HEK293 (cell line): Measurements from ENCODE around the gene MS4A1.

Experiments
- CTCF ChIA-PET: fragments of 350-600 bp; formaldehyde crosslinking; extraction: SDS; loops from one replicate; lab custom pipeline; 2021; ENCODE audit warnings: antibody characterized with exemption; lab: Yijun Ruan, JAX
- POLR2A ChIA-PET: fragments of 300-600 bp; formaldehyde crosslinking; extraction: SDS; loops from one replicate; lab custom pipeline; 2020; ENCODE audit warnings: antibody characterized with exemption, inconsistent platforms; lab: Yijun Ruan, JAX
- H3K27ac ChIP-seq: fragments of 200-500 bp; sonication (Bioruptor generic); 2 replicates; pipeline ENCODE4 v1.5.1; 2014; ENCODE audit warnings: low read depth, low read length, control low read depth, inconsistent platforms; ENCODE audit errors: extremely low read depth
- H3K36me3 ChIP-seq, 2 experiments: fragments of 200-500 bp in 1 of 2; sonication (Bioruptor generic) in 1 of 2; 1 replicate in 1 of 2; 2 replicates in 1 of 2; pipeline ENCODE4 v1.5.1; 2014 to 2017; ENCODE audit warnings: inconsistent platforms in 2 of 2, low read length in 2 of 2; ENCODE audit not compliant: control insufficient read depth in 2 of 2, insufficient read depth in 1 of 2
- H3K4me1 ChIP-seq: fragments of 200-500 bp; sonication (Bioruptor generic); 2 replicates; pipeline ENCODE4 v1.5.1; 2014; ENCODE audit warnings: mild to moderate bottlenecking, low read length, inconsistent platforms; ENCODE audit not compliant: control insufficient read depth, insufficient read depth
- H3K4me3 ChIP-seq: 2 replicates; pipeline ENCODE4 v1.5.1; 2011; ENCODE audit warnings: low read depth, mild to moderate bottlenecking, control low read depth, low read length, moderate library complexity
- H3K9me3 ChIP-seq: fragments of 200-500 bp; sonication (Bioruptor generic); 2 replicates; pipeline ENCODE4 v1.5.1; 2014; ENCODE audit warnings: low read depth, low read length, inconsistent platforms; ENCODE audit not compliant: control insufficient read depth, insufficient read depth
- GLIS2 ChIP-seq: fragments of 450-650 bp; formaldehyde crosslinking; IDR thresholded peaks from 2 replicates; pipeline ENCODE4 v1.5.1; 2016; ENCODE audit warnings: missing biosample characterization, missing genetic modification characterization
- HOXD13 ChIP-seq: sonication (generic); formaldehyde crosslinking; IDR thresholded peaks from 2 replicates; pipeline ENCODE4 v1.8.0; 2022; ENCODE audit warnings: missing genetic modification reagents, borderline replicate concordance
- PBX3 ChIP-seq: sonication (generic); formaldehyde crosslinking; IDR thresholded peaks from 2 replicates; pipeline ENCODE4 v1.8.1; 2022; ENCODE audit warnings: mild to moderate bottlenecking, moderate library complexity, missing genetic modification reagents
- REPIN1 ChIP-seq: fragments of 450-650 bp; formaldehyde crosslinking; IDR thresholded peaks from 2 replicates; pipeline ENCODE4 v1.5.1; 2017; ENCODE audit warnings: missing biosample characterization, missing genetic modification characterization, low read depth
- SCRT1 ChIP-seq: fragments of 450-650 bp; formaldehyde crosslinking; IDR thresholded peaks from 2 replicates; pipeline ENCODE4 v1.5.1; 2016; ENCODE audit warnings: missing biosample characterization, missing genetic modification characterization, borderline replicate concordance
- ZBTB21 ChIP-seq: fragments of 450-650 bp; formaldehyde crosslinking; IDR thresholded peaks from 2 replicates; pipeline ENCODE4 v1.5.1; 2017; ENCODE audit warnings: missing biosample characterization, missing genetic modification characterization
- ZFP37 ChIP-seq: fragments of 450-650 bp; formaldehyde crosslinking; IDR thresholded peaks from 2 replicates; pipeline ENCODE4 v1.5.1; 2016; ENCODE audit warnings: missing biosample characterization, missing genetic modification characterization
- ZNF114 ChIP-seq: fragments of 450-650 bp; formaldehyde crosslinking; IDR thresholded peaks from 2 replicates; pipeline ENCODE4 v1.5.0; 2017; ENCODE audit warnings: missing biosample characterization, missing genetic modification characterization
- ZNF18 ChIP-seq: fragments of 450-650 bp; formaldehyde crosslinking; IDR thresholded peaks from 2 replicates; pipeline ENCODE4 v1.5.1; 2016; ENCODE audit warnings: missing biosample characterization, missing genetic modification characterization
- ZNF239 ChIP-seq: fragments of 450-650 bp; formaldehyde crosslinking; IDR thresholded peaks from 2 replicates; pipeline ENCODE4 v1.5.1; 2016; ENCODE audit warnings: missing biosample characterization, missing genetic modification characterization
- ZNF24 ChIP-seq: fragments of 450-650 bp; formaldehyde crosslinking; IDR thresholded peaks from 2 replicates; pipeline ENCODE4 v1.5.1; 2016; ENCODE audit warnings: missing biosample characterization, missing genetic modification characterization
- ZNF302 ChIP-seq: fragments of 450-650 bp; formaldehyde crosslinking; IDR thresholded peaks from 2 replicates; pipeline ENCODE4 v1.5.1; 2016; ENCODE audit warnings: missing biosample characterization, missing genetic modification characterization, low read depth
- ZNF335 ChIP-seq: fragments of 450-650 bp; formaldehyde crosslinking; conservative IDR thresholded peaks from 2 replicates; pipeline ENCODE4 v1.5.1; 2016; ENCODE audit warnings: missing biosample characterization, missing genetic modification characterization
- ZNF37A ChIP-seq: fragments of 450-650 bp; IDR thresholded peaks from 2 replicates; pipeline ENCODE4 v1.5.1; 2018; ENCODE audit warnings: missing biosample characterization, missing genetic modification characterization
- ZNF426 ChIP-seq: fragments of 450-650 bp; formaldehyde crosslinking; IDR thresholded peaks from 2 replicates; pipeline ENCODE4 v1.5.1; 2017; ENCODE audit warnings: missing biosample characterization, missing genetic modification characterization, mild to moderate bottlenecking, inconsistent platforms, moderate library complexity
- ZNF514 ChIP-seq: fragments of 450-650 bp; formaldehyde crosslinking; IDR thresholded peaks from 2 replicates; pipeline ENCODE4 v1.5.1; 2016; ENCODE audit warnings: missing biosample characterization, missing genetic modification characterization
- ZNF639 ChIP-seq: fragments of 450-650 bp; formaldehyde crosslinking; IDR thresholded peaks from 2 replicates; pipeline ENCODE4 v1.5.1; 2016; ENCODE audit warnings: missing biosample characterization, missing genetic modification characterization
- ZNF660 ChIP-seq: fragments of 450-650 bp; IDR thresholded peaks from 2 replicates; pipeline ENCODE4 v1.5.1; 2018; ENCODE audit warnings: missing biosample characterization, mild to moderate bottlenecking, missing genetic modification characterization
- ZNF776 ChIP-seq: fragments of 450-650 bp; formaldehyde crosslinking; IDR thresholded peaks from 2 replicates; pipeline ENCODE4 v1.5.0; 2017; ENCODE audit warnings: missing biosample characterization, missing genetic modification characterization, borderline replicate concordance
- ZNF785 ChIP-seq: fragments of 450-650 bp; formaldehyde crosslinking; IDR thresholded peaks from 2 replicates; pipeline ENCODE4 v1.5.1; 2016; ENCODE audit warnings: missing biosample characterization, missing genetic modification characterization
- TF ChIP-seq, protein P1 (sequence below): fragments of 450-650 bp; formaldehyde crosslinking; IDR thresholded peaks from 2 replicates; pipeline ENCODE4 v1.5.1; 2016; ENCODE audit warnings: missing biosample characterization, missing genetic modification characterization

Gene MS4A1

DNA sequence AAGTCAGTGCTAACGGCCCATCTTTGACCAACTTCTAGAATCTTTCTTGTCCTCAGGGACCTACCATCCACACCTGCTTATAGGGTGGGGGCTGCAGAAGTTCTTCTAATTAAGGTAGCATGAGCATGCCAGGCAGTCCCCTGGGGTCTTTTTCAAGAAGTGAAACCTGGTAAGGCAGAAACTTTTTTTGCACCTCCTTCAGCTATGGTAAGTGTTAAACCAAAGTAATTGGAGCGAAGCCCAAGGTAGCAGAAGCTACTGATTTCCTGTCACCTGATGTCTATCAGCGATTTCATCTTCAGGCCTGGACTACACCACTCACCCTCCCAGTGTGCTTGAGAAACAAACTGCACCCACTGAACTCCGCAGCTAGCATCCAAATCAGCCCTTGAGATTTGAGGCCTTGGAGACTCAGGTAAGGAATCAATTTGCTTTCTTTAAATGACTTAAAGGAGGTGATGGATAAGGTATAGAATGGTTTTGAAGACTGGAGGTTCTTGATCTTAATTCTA, at the start of gene MS4A1:
MS4A1 (plus strand) TSS at position 317 of the 512 bp plus-strand sequence. CDS start 6,528 bp downstream, outside the sequence.
- H3K4me1 ChIP-seq = no peaks in the 10 kb centered on the region
- H3K9me3 ChIP-seq = no peaks in the 10 kb centered on the region
- no peak within 1 kb of the TSS for H3K4me3 ChIP-seq
- ChIA-PET POLR2A (no interaction called here), CTCF (no interaction called here)
- H3K36me3 ChIP-seq = no peaks in the 10 kb centered on the region
- no peak within 1 kb of the TSS for H3K27ac ChIP-seq
- TF ChIP-seq ZNF785 (no peak), ZNF114 (tag by site-specific recombination) (no peak), ZNF239 (no peak), ZNF639 (tag by site-specific recombination) (no peak)
- TF ChIP-seq, protein P1, sequence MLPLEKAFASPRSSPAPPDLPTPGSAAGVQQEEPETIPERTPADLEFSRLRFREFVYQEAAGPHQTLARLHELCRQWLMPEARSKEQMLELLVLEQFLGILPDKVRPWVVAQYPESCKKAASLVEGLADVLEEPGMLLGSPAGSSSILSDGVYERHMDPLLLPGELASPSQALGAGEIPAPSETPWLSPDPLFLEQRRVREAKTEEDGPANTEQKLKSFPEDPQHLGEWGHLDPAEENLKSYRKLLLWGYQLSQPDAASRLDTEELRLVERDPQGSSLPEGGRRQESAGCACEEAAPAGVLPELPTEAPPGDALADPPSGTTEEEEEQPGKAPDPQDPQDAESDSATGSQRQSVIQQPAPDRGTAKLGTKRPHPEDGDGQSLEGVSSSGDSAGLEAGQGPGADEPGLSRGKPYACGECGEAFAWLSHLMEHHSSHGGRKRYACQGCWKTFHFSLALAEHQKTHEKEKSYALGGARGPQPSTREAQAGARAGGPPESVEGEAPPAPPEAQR (tag by site-specific recombination) = no peak

DNA sequence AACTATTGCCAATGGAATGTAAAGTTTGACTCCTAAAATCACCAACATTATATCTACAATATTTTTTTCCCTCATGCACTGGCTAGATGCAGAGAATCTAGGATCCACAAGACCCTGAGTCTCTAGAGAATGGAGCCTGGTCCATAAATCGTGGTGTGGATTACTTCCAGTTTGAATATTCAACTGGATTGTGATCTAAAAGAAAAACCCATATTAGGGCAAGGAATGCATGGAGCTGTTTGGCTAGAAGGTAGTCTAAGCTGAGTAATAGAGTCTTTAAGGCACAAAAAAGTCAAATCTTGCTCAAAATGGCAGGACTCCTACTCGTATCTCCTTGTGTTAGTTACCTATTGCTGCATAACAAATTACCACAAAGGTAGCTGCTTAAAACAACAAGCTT, 35.6 kb upstream of the MS4A1 start:
- ChIA-PET POLR2A (no interaction called here), CTCF (no interaction called here)
- TF ChIP-seq ZNF24 (tag by site-specific recombination) (no peak), SCRT1 (tag by site-specific recombination) (no peak), ZNF514 (tag by site-specific recombination) (no peak), ZNF776 (tag by site-specific recombination) (no peak), ZNF335 (tag by site-specific recombination) (no peak), ZNF785 (no peak), ZNF426 (tag by site-specific recombination) (no peak), ZNF660 (no peak), ZNF302 (tag by site-specific recombination) (no peak), HOXD13 (CRISPR knock-in tag) (no peak), GLIS2 (tag by site-specific recombination) (no peak), ZFP37 (tag by site-specific recombination) (no peak), REPIN1 (tag by site-specific recombination) (no peak), PBX3 (no peak), ZBTB21 (tag by site-specific recombination) (no peak), ZNF37A (tag by site-specific recombination) (no peak), ZNF18 (tag by site-specific recombination) (no peak)
- no peaks in the 10 kb centered on the region for H3K9me3 ChIP-seq
- H3K4me3 ChIP-seq = no peak overlapping the region
- H3K36me3 ChIP-seq = no peaks in the 10 kb centered on the region
- H3K4me1 ChIP-seq = no peaks in the 10 kb centered on the region
- no peak overlapping the region for H3K27ac ChIP-seq
